ENCODE data around the gene GABRE. TPM values are rescaled to one million over a fixed set of nuclear protein-coding genes. Genes with fewer than 3 reads are reported as not detected.

Gene GABRE
- total RNA-seq, 1 donor, result 33.3 TPM

DNA sequence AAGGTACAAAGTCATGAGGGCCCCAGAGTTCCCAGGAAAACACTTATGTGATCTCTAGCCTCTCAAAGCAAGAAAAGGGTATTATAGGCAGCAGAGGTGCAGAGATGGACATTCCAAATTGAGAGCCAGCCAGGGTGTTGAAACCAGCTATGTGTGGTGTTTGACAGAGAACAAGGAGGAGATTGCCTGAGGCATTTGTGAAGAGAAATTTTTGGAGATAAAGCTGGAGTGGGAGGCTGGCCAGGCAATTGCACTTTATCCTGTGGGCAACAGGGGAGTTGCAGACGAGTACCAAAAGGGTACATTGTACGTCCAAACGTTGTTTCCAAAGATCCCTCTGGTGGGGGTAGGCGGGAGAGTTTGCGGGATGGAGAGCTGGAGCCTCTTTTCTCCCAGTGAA, 2.5 kb upstream of the GABRE start:
- no peak overlapping the region for H3K4me2 ChIP-seq (ENCODE audit: insufficient read depth, low read length)

DNA sequence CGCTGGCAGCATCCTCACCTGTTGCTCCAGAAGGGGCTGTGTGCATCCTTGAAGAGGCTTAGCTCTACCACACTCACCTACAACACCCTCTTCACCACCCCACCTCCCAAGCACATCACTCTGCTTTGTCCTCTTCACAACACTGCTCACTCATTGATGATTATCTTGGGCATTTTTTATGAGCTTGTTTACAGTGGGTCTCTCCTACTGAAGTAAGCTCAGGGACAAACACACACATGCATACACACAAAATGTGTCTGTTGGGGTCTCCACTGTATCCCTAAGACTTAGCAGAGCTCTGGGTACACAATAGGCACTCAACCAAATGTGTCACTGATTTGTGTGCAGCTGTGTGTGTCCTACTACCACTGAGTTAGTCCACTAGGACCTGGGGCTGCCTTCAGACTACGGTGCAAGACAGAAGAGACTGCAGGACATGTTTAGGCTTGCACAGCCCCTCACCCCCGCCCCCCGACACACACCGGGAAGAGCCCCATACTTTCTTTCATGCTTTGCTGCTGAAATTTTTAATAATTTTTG, 1.3 kb upstream of the GABRE start:
- no peaks in the 10 kb centered on the region for H3K27me3 ChIP-seq (ENCODE audit: insufficient read depth, low read length)
- peak; percentile 51 for DNase-seq (ENCODE audit: insufficient read length, low spot score, missing footprints)
- H3K4me3 ChIP-seq (ENCODE audit: insufficient read depth, low read length), result no peak overlapping the region
- peaks cover 12% of the 10 kb centered on the region for H4K20me1 ChIP-seq (ENCODE audit: insufficient read depth, low read length)
- no peak overlapping the region for H2AFZ ChIP-seq (ENCODE audit: low read length)
- H3K27ac ChIP-seq (ENCODE audit: low read depth, low read length), result no peak overlapping the region
- H3K36me3 ChIP-seq (ENCODE audit: insufficient read depth, low read length), result no peaks in the 10 kb centered on the region
- H3K79me2 ChIP-seq (ENCODE audit: insufficient read depth, low read length), result peaks cover 27% of the 10 kb centered on the region
- H3K9me3 ChIP-seq (ENCODE audit: low read depth, low read length), result no peaks in the 10 kb centered on the region
- TF ChIP-seq, protein P1, sequence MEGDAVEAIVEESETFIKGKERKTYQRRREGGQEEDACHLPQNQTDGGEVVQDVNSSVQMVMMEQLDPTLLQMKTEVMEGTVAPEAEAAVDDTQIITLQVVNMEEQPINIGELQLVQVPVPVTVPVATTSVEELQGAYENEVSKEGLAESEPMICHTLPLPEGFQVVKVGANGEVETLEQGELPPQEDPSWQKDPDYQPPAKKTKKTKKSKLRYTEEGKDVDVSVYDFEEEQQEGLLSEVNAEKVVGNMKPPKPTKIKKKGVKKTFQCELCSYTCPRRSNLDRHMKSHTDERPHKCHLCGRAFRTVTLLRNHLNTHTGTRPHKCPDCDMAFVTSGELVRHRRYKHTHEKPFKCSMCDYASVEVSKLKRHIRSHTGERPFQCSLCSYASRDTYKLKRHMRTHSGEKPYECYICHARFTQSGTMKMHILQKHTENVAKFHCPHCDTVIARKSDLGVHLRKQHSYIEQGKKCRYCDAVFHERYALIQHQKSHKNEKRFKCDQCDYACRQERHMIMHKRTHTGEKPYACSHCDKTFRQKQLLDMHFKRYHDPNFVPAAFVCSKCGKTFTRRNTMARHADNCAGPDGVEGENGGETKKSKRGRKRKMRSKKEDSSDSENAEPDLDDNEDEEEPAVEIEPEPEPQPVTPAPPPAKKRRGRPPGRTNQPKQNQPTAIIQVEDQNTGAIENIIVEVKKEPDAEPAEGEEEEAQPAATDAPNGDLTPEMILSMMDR (IDR thresholded peaks at IDR 0.05; ENCODE audit: extremely low read depth, low read depth, low read length), result no peak
- peaks cover 15% of the 10 kb centered on the region for H3K4me1 ChIP-seq (ENCODE audit: insufficient read depth, low read length)
- H3K4me2 ChIP-seq (ENCODE audit: insufficient read depth, low read length), result no peak overlapping the region

More for the DNA sequence above, 2.5 kb upstream of the GABRE start:
- Histone ChIP-seq H3K27ac (ENCODE audit: low read depth, low read length) (no peak overlapping the region), H3K4me3 (ENCODE audit: insufficient read depth, low read length) (no peak overlapping the region), H3K9me3 (ENCODE audit: low read depth, low read length) (no peaks in the 10 kb centered on the region), H2AFZ (ENCODE audit: low read length) (no peak overlapping the region), H3K36me3 (ENCODE audit: insufficient read depth, low read length) (no peaks in the 10 kb centered on the region), H3K4me1 (ENCODE audit: insufficient read depth, low read length) (peaks cover 24% of the 10 kb centered on the region), H3K27me3 (ENCODE audit: insufficient read depth, low read length) (no peaks in the 10 kb centered on the region), H4K20me1 (ENCODE audit: insufficient read depth, low read length) (peaks cover 12% of the 10 kb centered on the region), H3K79me2 (ENCODE audit: insufficient read depth, low read length) (peaks cover 23% of the 10 kb centered on the region)
- DNase-seq (ENCODE audit: insufficient read length, low spot score, missing footprints), result no peak
- TF ChIP-seq, protein P1 (IDR thresholded peaks at IDR 0.05; ENCODE audit: extremely low read depth, low read depth, low read length), result no peak

DNA sequence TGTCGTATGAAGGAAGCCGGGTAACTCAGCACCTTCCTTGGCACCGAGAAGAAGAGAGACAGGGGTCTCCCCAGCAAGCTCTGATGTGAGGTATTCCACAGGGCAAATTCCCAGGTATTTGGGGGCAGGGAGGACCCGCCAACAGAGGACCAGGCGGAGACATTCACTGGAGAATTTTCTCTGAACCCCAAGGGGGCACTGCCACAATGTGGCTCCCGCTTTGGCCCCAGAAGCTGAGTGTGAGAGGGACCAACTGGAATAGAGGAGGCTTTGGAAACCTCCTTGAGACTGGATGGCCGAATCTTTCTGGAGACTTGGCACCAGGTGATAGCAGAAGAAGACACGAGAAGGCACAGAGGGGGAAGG, 735 bp upstream of the GABRE start:
- peak overlapping the region; percentile 39 for H3K4me2 ChIP-seq (ENCODE audit: insufficient read depth, low read length)
- H3K4me1 ChIP-seq (ENCODE audit: insufficient read depth, low read length), result peaks cover 16% of the 10 kb centered on the region
- H3K27ac ChIP-seq (ENCODE audit: low read depth, low read length), result no peak overlapping the region
- DNase-seq (ENCODE audit: insufficient read length, low spot score, missing footprints), result no peak
- H3K4me3 ChIP-seq (ENCODE audit: insufficient read depth, low read length), result peak overlapping the region; percentile 82
- no peaks in the 10 kb centered on the region for H3K27me3 ChIP-seq (ENCODE audit: insufficient read depth, low read length)
- peaks cover 12% of the 10 kb centered on the region for H4K20me1 ChIP-seq (ENCODE audit: insufficient read depth, low read length)
- TF ChIP-seq, protein P1 (IDR thresholded peaks at IDR 0.05; ENCODE audit: extremely low read depth, low read depth, low read length), result no peak
- H3K9me3 ChIP-seq (ENCODE audit: low read depth, low read length), result no peaks in the 10 kb centered on the region
- H3K36me3 ChIP-seq (ENCODE audit: insufficient read depth, low read length), result peaks cover under 1% of the 10 kb centered on the region
- no peak overlapping the region for H2AFZ ChIP-seq (ENCODE audit: low read length)
- peaks cover 27% of the 10 kb centered on the region for H3K79me2 ChIP-seq (ENCODE audit: insufficient read depth, low read length)

DNA sequence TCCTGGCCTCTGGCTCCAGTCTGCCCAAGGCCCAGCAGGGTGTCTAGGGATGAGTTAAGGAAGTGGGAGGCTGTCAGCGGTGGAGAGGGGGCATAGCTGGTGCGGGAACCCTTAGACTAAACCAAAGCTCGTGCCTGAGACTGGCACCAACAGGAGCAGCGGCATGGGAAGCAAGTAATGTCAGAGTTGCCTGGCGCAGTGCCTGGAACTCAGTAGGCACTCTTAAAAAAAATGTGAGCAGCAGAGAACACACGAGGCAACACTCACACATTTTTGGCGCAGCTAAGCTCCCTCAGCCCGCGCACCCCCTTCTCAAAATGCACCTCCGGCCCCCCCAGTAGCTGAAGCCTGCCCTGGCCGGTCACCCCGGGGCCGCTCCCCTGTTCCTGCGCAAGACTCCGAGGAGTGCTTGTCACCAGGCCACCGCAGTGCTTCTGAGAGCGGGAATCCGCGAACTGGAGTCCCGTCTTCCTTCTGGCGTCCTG, 583 bp downstream of the GABRE start:
- Histone ChIP-seq H3K27ac (ENCODE audit: low read depth, low read length) (peak overlapping the region; percentile 83), H2AFZ (ENCODE audit: low read length) (no peak overlapping the region)

More for the DNA sequence above, 583 bp downstream of the GABRE start:
- H3K4me3 ChIP-seq (ENCODE audit: insufficient read depth, low read length), result peak overlapping the region; percentile 82
- peaks cover 13% of the 10 kb centered on the region for H3K36me3 ChIP-seq (ENCODE audit: insufficient read depth, low read length)
- H3K79me2 ChIP-seq (ENCODE audit: insufficient read depth, low read length), result peaks cover 27% of the 10 kb centered on the region
- H4K20me1 ChIP-seq (ENCODE audit: insufficient read depth, low read length), result peaks cover 12% of the 10 kb centered on the region
- peaks cover 19% of the 10 kb centered on the region for H3K4me1 ChIP-seq (ENCODE audit: insufficient read depth, low read length)
- H3K27me3 ChIP-seq (ENCODE audit: insufficient read depth, low read length), result no peaks in the 10 kb centered on the region
- H3K4me2 ChIP-seq (ENCODE audit: insufficient read depth, low read length), result peak overlapping the region; percentile 89
- DNase-seq (ENCODE audit: insufficient read length, low spot score, missing footprints), result peak; percentile 76
- H3K9me3 ChIP-seq (ENCODE audit: low read depth, low read length), result no peaks in the 10 kb centered on the region
- TF ChIP-seq, protein P1 (IDR thresholded peaks at IDR 0.05; ENCODE audit: extremely low read depth, low read depth, low read length), result no peak

All from osteoblast (primary cell).